ENCODE data around the gene MYADML2. TPM values are rescaled to one million over a fixed set of nuclear protein-coding genes. Genes with fewer than 3 reads are reported as not detected.

Gene MYADML2
- total and polyA plus RNA-seq, 10 of the 15 experiments (the other 5 are each of a cell fraction or from before 2014, with no cell fraction given) = not detected

DNA sequence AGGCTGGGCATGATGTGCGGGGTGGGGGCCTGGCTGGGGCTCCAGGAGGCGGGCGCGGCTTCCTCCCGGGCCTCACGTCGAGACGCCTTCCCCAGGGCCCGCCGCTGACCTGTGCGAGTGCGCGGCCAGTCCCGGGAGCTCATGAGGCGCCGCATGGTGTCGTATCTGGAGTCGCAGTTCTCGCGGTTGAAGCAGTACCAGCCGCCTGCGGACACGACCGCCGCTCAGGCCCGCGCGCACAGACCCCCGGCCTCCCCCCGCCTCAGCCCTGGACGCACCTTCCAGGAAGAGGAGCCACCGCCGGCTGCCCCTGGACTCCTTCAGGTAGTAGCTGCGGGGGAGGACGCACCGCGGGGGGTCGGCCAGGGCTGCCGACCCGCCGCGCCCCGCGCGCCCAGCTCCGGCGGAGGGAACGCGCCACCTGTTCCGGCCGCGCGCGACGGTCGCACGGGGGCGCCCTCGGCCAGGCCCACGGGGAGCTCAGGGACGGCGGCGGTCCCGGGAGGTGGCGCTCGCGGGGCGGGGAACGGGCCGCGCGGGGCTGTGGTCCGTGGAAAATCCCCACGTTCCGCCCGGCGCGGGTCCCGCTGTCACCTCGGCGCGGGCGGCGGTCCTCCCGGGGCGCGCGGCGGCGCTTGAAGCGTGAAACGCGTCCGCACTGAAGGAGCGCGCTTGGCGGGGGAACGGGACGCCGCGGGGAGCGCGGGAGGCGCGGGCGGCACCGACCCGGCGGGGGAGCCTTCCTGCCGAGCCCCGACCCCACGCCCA lies 12.5 kb upstream of the MYADML2 start:
- ChIA-PET CTCF (interaction anchor here (0.7 to 2.3 kb wide), 19 partner anchors 8 to 195 kb away, joined by 3 to 89 read pairs (median 4); partner anchors contain the start of genes CENPX, DCXR, LRRC45 and MAFG), RAD21 (ENCODE audit: unreplicated experiment) (interaction anchor here (0.7 to 3.0 kb wide), 15 partner anchors 9 to 204 kb away, joined by 3 to 68 read pairs (median 4); partner anchors contain the start of genes CENPX, DCXR, LRRC45 and RAC3), POLR2A (interaction anchor here (1.0 to 1.6 kb wide), 2 partner anchors 62 to 70 kb away, joined by 3 to 8 read pairs; no protein-coding TSS in a partner anchor), SMC1A (ENCODE audit: uncharacterized antibody, unreplicated experiment) (interaction anchor here (0.6 to 1.3 kb wide), 6 partner anchors 15 to 233 kb away, joined by 4 to 8 read pairs (median 4); partner anchors contain the start of genes CENPX and LRRC45)
- no peaks in the 10 kb centered on the region for H4K20me1 ChIP-seq (ENCODE audit: control insufficient read depth, insufficient read depth)
- peak overlapping the region; percentile 74 for H3K4me2 ChIP-seq (ENCODE audit: control insufficient read depth, insufficient read depth)
- intact Hi-C loops (cut with micrococcal nuclease; ENCODE audit: unreplicated experiment) = loop anchor here (1.0 kb wide), 2 partner anchors 62 to 195 kb away; no protein-coding TSS in a partner anchor
- DNase-seq (ENCODE audit: low read depth, low spot score) = no peak
- H3K4me1 ChIP-seq (ENCODE audit: control insufficient read depth, insufficient read depth, low read length) = no peaks in the 10 kb centered on the region
- 3% methylated on average over 88 of the region's 112 CpGs for WGBS (ENCODE audit: insufficient coverage, insufficient replicate concordance, low lambda C conversion rate, missing lambda C conversion rate)
- no peak overlapping the region for H3K4me3 ChIP-seq
- in situ Hi-C loops (cut with MboI) = no loop called here
- H2AFZ ChIP-seq (ENCODE audit: control insufficient read depth, low read depth, low read length) = peak overlapping the region; percentile 55
- H3K27me3 ChIP-seq (replicated peaks in 1 of 2; ENCODE audit: control insufficient read depth in 2 of 2, insufficient read depth in 2 of 2, low read length in 1 of 2) = peaks cover 8 to 20% of the 10 kb centered on the region in 2 experiments
- H3K36me3 ChIP-seq (ENCODE audit: control insufficient read depth in 2 of 2, insufficient read depth in 2 of 2, low read length in 1 of 2) = no peaks in the 10 kb centered on the region
- FAIRE-seq = no peak
- no peak overlapping the region for H3K27ac ChIP-seq (ENCODE audit: control insufficient read depth, insufficient read depth)
- ATAC-seq = peak; percentile 96
- BruUV-seq (replicated peaks) = no TSS peak
- H3K9me3 ChIP-seq (replicated peaks; ENCODE audit: control insufficient read depth, insufficient read depth, low read length) = no peaks in the 10 kb centered on the region
- H3K79me2 ChIP-seq (ENCODE audit: control insufficient read depth, insufficient read depth, low read length) = no peaks in the 10 kb centered on the region
- H3K9ac ChIP-seq (ENCODE audit: control insufficient read depth, insufficient read depth, low read length) = no peak overlapping the region
- TF ChIP-seq POU2F2 (IDR thresholded peaks at IDR 0.05; ENCODE audit: borderline replicate concordance, low read depth, low read length) = 0 out of 3 replicates have a peak, but pooled peaks have one; percentile 10
- no peak for TF ChIP-seq RFX5 (IDR thresholded peaks at IDR 0.05; ENCODE audit: low read depth, low read length)
- TF ChIP-seq STAT1 (conservative IDR thresholded peaks at IDR 0.05) = no peak
- TF ChIP-seq, protein P1, sequence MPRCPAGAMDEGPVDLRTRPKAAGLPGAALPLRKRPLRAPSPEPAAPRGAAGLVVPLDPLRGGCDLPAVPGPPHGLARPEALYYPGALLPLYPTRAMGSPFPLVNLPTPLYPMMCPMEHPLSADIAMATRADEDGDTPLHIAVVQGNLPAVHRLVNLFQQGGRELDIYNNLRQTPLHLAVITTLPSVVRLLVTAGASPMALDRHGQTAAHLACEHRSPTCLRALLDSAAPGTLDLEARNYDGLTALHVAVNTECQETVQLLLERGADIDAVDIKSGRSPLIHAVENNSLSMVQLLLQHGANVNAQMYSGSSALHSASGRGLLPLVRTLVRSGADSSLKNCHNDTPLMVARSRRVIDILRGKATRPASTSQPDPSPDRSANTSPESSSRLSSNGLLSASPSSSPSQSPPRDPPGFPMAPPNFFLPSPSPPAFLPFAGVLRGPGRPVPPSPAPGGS (IDR thresholded peaks at IDR 0.05; ENCODE audit: borderline replicate concordance, insufficient read depth, low read depth, low read length, poor library complexity, severe bottlenecking) = no peak
- no peak for TF ChIP-seq EGR1 (IDR thresholded peaks at IDR 0.05; ENCODE audit: borderline replicate concordance in 1 of 2, low read depth in 2 of 2, low read length in 2 of 2)
- peak; percentile 53; the same call in 1 of the 2 replicates for TF ChIP-seq NKRF (conservative IDR thresholded peaks at IDR 0.05)
- TF ChIP-seq BACH1 (IDR thresholded peaks at IDR 0.05; ENCODE audit: borderline replicate concordance) = peak; percentile 98
- TF ChIP-seq YY1 (IDR thresholded peaks at IDR 0.05; ENCODE audit: low read depth, low read length) = peak; percentile 73; the same call in 1 of the 2 replicates
- 0 out of 2 replicates have a peak, but pooled peaks have one; percentile 43 for TF ChIP-seq MEF2A (IDR thresholded peaks at IDR 0.05; ENCODE audit: insufficient read depth, low read depth, low read length)
- TF ChIP-seq GATAD2B (conservative IDR thresholded peaks at IDR 0.05; ENCODE audit: low read depth) = peak; percentile 97
- no peak for TF ChIP-seq CHD4 (IDR thresholded peaks at IDR 0.05)
- TF ChIP-seq JUND (IDR thresholded peaks at IDR 0.05; ENCODE audit: low read depth, low read length) = no peak
- TF ChIP-seq ETV6 (conservative IDR thresholded peaks at IDR 0.05 in 1 of 2, IDR thresholded peaks at IDR 0.05 in 1 of 2; ENCODE audit: borderline replicate concordance in 1 of 2, low read depth in 1 of 2) = no peak
- no peak for TF ChIP-seq FOXM1 (IDR thresholded peaks at IDR 0.05; ENCODE audit: low read depth, low read length)
- TF ChIP-seq HSF1 (IDR thresholded peaks at IDR 0.05; ENCODE audit: low read depth, low read length) = no peak
- peak; percentile 63 for TF ChIP-seq ZNF24 (IDR thresholded peaks at IDR 0.05)
- no peak for TF ChIP-seq POLR2AphosphoS5 (IDR thresholded peaks at IDR 0.05; ENCODE audit: low read length)
- no peak for TF ChIP-seq STAT3 (IDR thresholded peaks at IDR 0.05; ENCODE audit: low read depth, low read length)

All from GM12878 (cell line).